MM.1S (cell line): ENCODE data around the gene SH3TC2.

Experiments used
- CTCF ChIP-seq: fragments of 300-600 bp; sonication (generic); IDR thresholded peaks from 2 replicates; pipeline ENCODE4 v1.5.1; 2016; ENCODE audit warnings: antibody characterized with exemption, low read length, mixed read lengths
- EZH2 ChIP-seq: fragments of 300-600 bp; sonication (generic); optimal IDR thresholded peaks from 2 replicates; pipeline ENCODE3; 2017; ENCODE audit warnings: low read depth, mild to moderate bottlenecking, antibody characterized with exemption, low read length, mixed read lengths
- EZH2phosphoT487 ChIP-seq: fragments of 300-600 bp; sonication (generic); IDR thresholded peaks from 2 replicates; pipeline ENCODE4 v1.6.1; 2018; ENCODE audit warnings: antibody characterized with exemption, low read length

GRCh38 chr5:149082271-149082670, 19.4 kb upstream of the SH3TC2 start:
- no peak for TF ChIP-seq CTCF
- no peak for TF ChIP-seq EZH2phosphoT487
- no peak for TF ChIP-seq EZH2
